Parathyroid adenoma (tissue), 2 donors: ENCODE results near the gene ANKRA2.
A peak's percentile ranks its signal among the peaks of the same experiment; 100 is the strongest.

ENCODE experiments used
- H2AFZ ChIP-seq: fragments of 300-600 bp; sonication (generic); one replicate; pipeline ENCODE4 v1.7.0; 2017; ENCODE audit warnings: antibody characterized with exemption, mild to moderate bottlenecking
- H3K27ac ChIP-seq: fragments of 300-600 bp; sonication (generic); one replicate; pipeline ENCODE4 v1.7.0; 2017
- H3K27me3 ChIP-seq: fragments of 300-600 bp; sonication (generic); one replicate; pipeline ENCODE4 v1.7.0; 2017; ENCODE audit warnings: low read length; ENCODE audit not compliant: control insufficient read depth, insufficient read depth
- H3K36me3 ChIP-seq: fragments of 300-600 bp; sonication (generic); one replicate; pipeline ENCODE4 v1.7.0; 2017; ENCODE audit warnings: low read length; ENCODE audit not compliant: control insufficient read depth, insufficient read depth
- H3K4me1 ChIP-seq: fragments of 300-600 bp; sonication (generic); one replicate; pipeline ENCODE4 v1.7.0; 2017; ENCODE audit warnings: control low read depth
- H3K4me2 ChIP-seq: fragments of 300-600 bp; sonication (generic); one replicate; pipeline ENCODE4 v1.7.0; 2017; ENCODE audit warnings: low read length
- H3K4me3 ChIP-seq: fragments of 300-600 bp; sonication (generic); one replicate; pipeline ENCODE4 v1.7.0; 2017; ENCODE audit warnings: low read depth, low read length
- H3K79me2 ChIP-seq: fragments of 300-600 bp; sonication (generic); one replicate; pipeline ENCODE4 v1.7.0; 2017; ENCODE audit warnings: control low read depth
- H3K9ac ChIP-seq: fragments of 300-600 bp; sonication (generic); one replicate; pipeline ENCODE4 v1.7.0; 2017; ENCODE audit warnings: mild to moderate bottlenecking
- H3K9me3 ChIP-seq: fragments of 300-600 bp; sonication (generic); one replicate; pipeline ENCODE4 v1.7.0; 2017; ENCODE audit warnings: low read length; ENCODE audit not compliant: control insufficient read depth
- CTCF ChIP-seq: fragments of 300-600 bp; sonication (generic); IDR thresholded peaks from one replicate; pipeline ENCODE4 v1.7.0; 2017; ENCODE audit warnings: antibody characterized with exemption, mild to moderate bottlenecking
- donor health status: primary hyperparathyroidism.

ANKRA2 gene

GRCh38 chr5:73596705-73597328 is 31.4 kb upstream of the ANKRA2 start:
- Histone ChIP-seq H3K4me3 (no peak overlapping the region), H3K27ac (no peak overlapping the region), H3K9ac (no peak overlapping the region), H3K79me2 (no peaks in the 10 kb centered on the region), H3K36me3 (peaks cover 7% of the 10 kb centered on the region), H3K4me2 (no peak overlapping the region), H3K4me1 (no peaks in the 10 kb centered on the region), H2AFZ (no peak overlapping the region), H3K9me3 (no peaks in the 10 kb centered on the region), H3K27me3 (no peaks in the 10 kb centered on the region)
- peak; percentile 48 for TF ChIP-seq CTCF

DNA sequence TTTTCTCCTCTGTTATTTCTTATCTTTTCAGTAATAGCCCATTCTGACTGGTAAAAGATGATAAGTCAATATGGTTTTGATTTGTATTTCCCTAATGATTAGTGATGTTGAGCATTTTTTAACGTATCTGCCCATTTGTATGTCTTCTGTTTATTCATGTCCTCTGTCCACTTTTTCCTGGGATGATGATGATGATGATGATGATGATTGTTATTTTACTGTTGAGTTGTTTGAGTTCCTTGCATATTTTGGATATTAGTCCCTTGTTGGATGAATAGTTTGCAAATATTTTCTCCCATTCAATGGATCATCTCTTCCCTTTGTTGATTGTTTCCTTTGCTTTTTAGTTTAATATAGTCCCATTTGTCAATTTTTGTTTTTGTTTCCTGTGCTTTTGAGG is 27.1 kb upstream of the ANKRA2 start:
- H3K79me2 ChIP-seq = no peaks in the 10 kb centered on the region
- no peak for TF ChIP-seq CTCF
- no peak overlapping the region for H3K9ac ChIP-seq

GRCh38 chr5:73591698-73592501 is 26.5 kb upstream of the ANKRA2 start:
- H3K4me2 ChIP-seq = no peak overlapping the region
- TF ChIP-seq CTCF = no peak
- no peaks in the 10 kb centered on the region for H3K79me2 ChIP-seq
- no peaks in the 10 kb centered on the region for H3K4me1 ChIP-seq
- H3K9me3 ChIP-seq = no peaks in the 10 kb centered on the region
- no peaks in the 10 kb centered on the region for H3K36me3 ChIP-seq
- H3K27ac ChIP-seq = no peak overlapping the region
- H2AFZ ChIP-seq = no peak overlapping the region
- no peak overlapping the region for H3K4me3 ChIP-seq
- no peaks in the 10 kb centered on the region for H3K27me3 ChIP-seq
- no peak overlapping the region for H3K9ac ChIP-seq

More for the DNA sequence above, 27.1 kb upstream of the ANKRA2 start:
- Histone ChIP-seq H2AFZ (no peak overlapping the region), H3K4me3 (no peak overlapping the region), H3K4me2 (no peak overlapping the region), H3K27ac (no peak overlapping the region), H3K27me3 (no peaks in the 10 kb centered on the region), H3K36me3 (no peaks in the 10 kb centered on the region), H3K9me3 (no peaks in the 10 kb centered on the region), H3K4me1 (no peaks in the 10 kb centered on the region)

DNA sequence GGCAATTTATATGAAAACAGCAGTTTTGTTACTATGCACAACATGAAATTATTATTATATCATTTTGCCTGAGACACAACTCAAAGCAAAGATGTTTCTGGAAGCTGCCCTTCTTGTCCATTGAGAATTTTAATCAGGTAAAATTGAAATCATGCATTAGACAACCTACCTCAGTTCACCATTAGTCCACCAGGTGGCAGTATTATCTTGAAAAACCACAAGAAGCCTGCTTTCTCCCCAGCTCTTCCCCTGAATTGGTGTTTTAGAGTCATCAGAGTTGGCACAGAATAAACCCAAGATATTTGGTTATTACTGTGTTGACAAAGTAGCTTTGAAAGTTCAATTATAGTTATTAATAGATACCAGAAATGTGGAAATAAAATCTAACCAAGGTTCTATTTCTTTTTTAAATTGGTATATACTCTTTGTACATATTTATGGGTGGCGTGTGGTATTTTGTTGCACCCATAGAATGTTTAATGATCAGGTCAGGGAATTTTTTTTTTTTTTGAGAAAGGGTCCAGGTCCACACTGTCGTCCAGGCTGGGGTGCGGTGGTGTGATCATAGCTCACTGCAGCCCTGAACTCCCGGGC is 25.8 kb upstream of the ANKRA2 start:
- Histone ChIP-seq H3K4me1 (no peaks in the 10 kb centered on the region), H3K27ac (no peak overlapping the region)

More for the DNA sequence above, 25.8 kb upstream of the ANKRA2 start:
- H2AFZ ChIP-seq = no peak overlapping the region
- H3K79me2 ChIP-seq = no peaks in the 10 kb centered on the region
- H3K9me3 ChIP-seq = no peaks in the 10 kb centered on the region
- H3K27me3 ChIP-seq = no peaks in the 10 kb centered on the region
- H3K9ac ChIP-seq = no peak overlapping the region
- H3K4me3 ChIP-seq = no peak overlapping the region
- no peaks in the 10 kb centered on the region for H3K36me3 ChIP-seq
- TF ChIP-seq CTCF = peak; percentile 93
- H3K4me2 ChIP-seq = no peak overlapping the region
